Lower lobe of right lung (tissue), 2 donors: ENCODE results near the gene SHC1. TPM values are rescaled to one million over a fixed set of nuclear protein-coding genes. Genes with fewer than 3 reads are reported as not detected.

Experiments
- ATAC-seq, 2 donors: fragments of 200-7000 bp; cut with Tn5 transposase; one replicate each; pipeline ENCODE4 v1.9.1; 2020 to 2022; ENCODE audit warnings: mild to moderate bottlenecking in 2 of 2, moderate library complexity in 2 of 2
- DNase-seq: peaks from one replicate; pipeline ENCODE4 v3.0.0-alpha.2; 2020
- H3K27ac ChIP-seq: fragments of 200-600 bp; one replicate; pipeline ENCODE4 v1.8.0; 2022
- H3K27me3 ChIP-seq: fragments of 200-600 bp; one replicate; pipeline ENCODE4 v1.8.0; 2022; ENCODE audit warnings: low read depth
- H3K36me3 ChIP-seq: fragments of 200-600 bp; one replicate; pipeline ENCODE4 v1.8.0; 2022; ENCODE audit warnings: mild to moderate bottlenecking
- H3K4me1 ChIP-seq: fragments of 200-600 bp; one replicate; pipeline ENCODE4 v1.8.0; 2022
- H3K4me3 ChIP-seq: fragments of 200-600 bp; one replicate; pipeline ENCODE4 v1.8.0; 2022; ENCODE audit warnings: mild to moderate bottlenecking
- H3K9me3 ChIP-seq: fragments of 200-600 bp; one replicate; pipeline ENCODE4 v1.8.0; 2022
- CTCF ChIP-seq: fragments of 200-600 bp; IDR thresholded peaks from one replicate; pipeline ENCODE4 v1.8.0; 2022; ENCODE audit warnings: antibody characterized with exemption, mild to moderate bottlenecking
- intact Hi-C: fragments of 100-400 bp; cut with DNase I; formaldehyde crosslinking; loops from one replicate; pipeline ENCODE4 v1.11.0; 2022
- total RNA-seq: library from RNA; stranded (reverse); fragmentation: NEBNext Ultra II Directional; extraction: Animal tissue kit (Norgen Biotek cat#: 25700); gene quantifications from one replicate; pipeline ENCODE4 v1.2.1, GENCODE V29; 2021
- donor health status: DM: no; HTN: yes; CAD: no; lungs with severe emphysema.

SHC1 gene
- total RNA-seq, 1 donor from 2014 or later: 94.8 TPM

DNA sequence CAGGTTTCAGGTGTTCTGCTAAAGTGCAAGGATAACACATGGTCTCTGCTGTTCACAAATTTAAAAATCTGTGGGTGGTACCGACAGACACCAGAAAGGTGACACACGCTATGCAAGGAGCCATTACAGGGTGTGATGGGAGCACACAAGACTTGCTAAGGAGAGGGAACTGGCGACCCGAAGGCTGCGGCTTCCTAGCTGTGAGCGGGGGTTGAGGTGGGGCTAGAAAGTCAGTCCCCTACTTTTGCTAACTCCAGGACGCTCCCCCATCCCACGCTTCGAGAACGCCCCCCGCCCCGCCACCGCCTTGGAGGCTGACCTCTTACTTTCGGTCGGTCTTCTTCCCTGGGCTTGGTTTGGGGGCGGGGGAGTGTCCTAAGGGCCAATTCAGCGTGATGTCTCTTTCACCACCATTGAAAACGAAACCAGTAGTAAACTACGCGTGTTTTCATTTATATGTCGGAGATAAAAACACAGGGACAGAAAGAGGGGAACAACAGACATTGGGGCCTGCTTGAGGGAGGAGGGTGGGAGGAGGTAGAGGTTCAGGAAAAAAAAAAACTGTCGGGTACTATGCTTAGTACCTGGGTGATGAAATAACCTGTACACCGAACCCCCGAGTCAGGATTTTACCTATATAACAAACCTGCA lies 5.0 kb upstream of the SHC1 start:
- no peak for TF ChIP-seq CTCF
- intact Hi-C loops: no loop called here
- Histone ChIP-seq H3K4me3 (peak overlapping the region; percentile 83), H3K4me1 (peaks cover 39% of the 10 kb centered on the region), H3K27me3 (no peaks in the 10 kb centered on the region), H3K9me3 (no peaks in the 10 kb centered on the region), H3K27ac (peak overlapping the region; percentile 98), H3K36me3 (peaks cover 8% of the 10 kb centered on the region)
- DNase-seq (peak; percentile 81), ATAC-seq (no peak)

- intact Hi-C loops: no loop called here
- peak; percentile 95 for DNase-seq
- Histone ChIP-seq H3K4me1 (peaks cover 45% of the 10 kb centered on the region), H3K27ac (peak overlapping the region; percentile 98), H3K4me3 (peak overlapping the region; percentile 83), H3K27me3 (no peaks in the 10 kb centered on the region), H3K9me3 (no peaks in the 10 kb centered on the region), H3K36me3 (peaks cover 8% of the 10 kb centered on the region)
- peak; percentile 71 to 77 for ATAC-seq
- TF ChIP-seq CTCF: no peak
Measured at GRCh38 chr1:154974808-154975408, 4.4 kb upstream of the SHC1 start.

GRCh38 chr1:154974102-154974807 lies 3.7 kb upstream of the SHC1 start, which contains the start of gene CKS1B:
TSS of gene CKS1B (plus strand) at chr1:154974681. CDS start at chr1:154974746, 65 bp downstream.
- intact Hi-C loops: no loop called here
- peak; percentile 97 for DNase-seq
- Histone ChIP-seq H3K36me3 (peaks cover 11% of the 10 kb centered on the region), H3K4me3 (peak within 1 kb of the TSS; percentile 83), H3K9me3 (no peaks in the 10 kb centered on the region), H3K27ac (peak within 1 kb of the TSS; percentile 98), H3K27me3 (no peaks in the 10 kb centered on the region), H3K4me1 (peaks cover 52% of the 10 kb centered on the region)
- ATAC-seq: peak; percentile 91 to 93
- TF ChIP-seq CTCF: no peak

- H3K4me1 ChIP-seq: peaks cover 58% of the 10 kb centered on the region
- H3K27me3 ChIP-seq: no peaks in the 10 kb centered on the region
- H3K27ac ChIP-seq: peak overlapping the region; percentile 98
- peak; percentile 75 to 82 for ATAC-seq
- peak overlapping the region; percentile 83 for H3K4me3 ChIP-seq
- H3K36me3 ChIP-seq: peaks cover 15% of the 10 kb centered on the region
- no peaks in the 10 kb centered on the region for H3K9me3 ChIP-seq
- DNase-seq: peak; percentile 98
- no peak for TF ChIP-seq CTCF
- intact Hi-C loops: no loop called here
Measured at GRCh38 chr1:154973344-154974101, 3.0 kb upstream of the SHC1 start.
